HepG2 (cell line): Measurements from ENCODE around the gene CACHD1. TPM values are rescaled to one million over a fixed set of nuclear protein-coding genes. Genes with fewer than 3 reads are reported as not detected.

Source experiments
- ATAC-seq: fragments of 200-7000 bp; cut with Tn5 transposase; 3 replicates; pipeline ENCODE4 v1.9.1; 2020; ENCODE audit warnings: mild to moderate bottlenecking, moderate library complexity
- BruUV-seq: library from RNA; stranded (reverse); fragments of 400-500 nt; replicated peaks from 2 replicates; lab custom pipeline; 2021; lab: Mats Ljungman, UMichigan
- CTCF ChIA-PET: fragments of 300-600 bp; formaldehyde crosslinking; extraction: SDS; loops from one replicate; lab custom pipeline; 2021; ENCODE audit warnings: low total read pairs, inconsistent platforms, low intra/inter-chr PET ratio; lab: Yijun Ruan, JAX
- POLR2A ChIA-PET: fragments of 350-600 bp; sonication (Branson Sonifier 250); formaldehyde crosslinking; loops from one replicate; lab custom pipeline; 2020; ENCODE audit warnings: antibody characterized with exemption, inconsistent platforms; lab: Yijun Ruan, JAX
- DNase-seq: peaks from one replicate; pipeline ENCODE4 v3.0.0-alpha.2; 2015; ENCODE audit warnings: low spot score
- FAIRE-seq: peaks from 3 replicates; lab custom pipeline; 2011; peaks lifted over from hg19 to GRCh38; lab: Jason Lieb, UNC
- H2AFZ ChIP-seq: one replicate; pipeline ENCODE4 v1.6.1; 2011; ENCODE audit warnings: low read length, inconsistent platforms
- H3K27ac ChIP-seq: fragments of 300-600 bp; 3 replicates; pipeline ENCODE4 v1.8.0; 2011; ENCODE audit warnings: mixed run types, mild to moderate bottlenecking, mixed read lengths, low read length, inconsistent platforms; ENCODE audit not compliant: insufficient read depth; ENCODE audit errors: extremely low read length
- H3K27me3 ChIP-seq, 2 experiments: fragments of 200-600 bp in 1 of 2; 2 replicates in 1 of 2; 3 replicates in 1 of 2; pipeline versions ENCODE4 v1.6.0 to v1.8.0; 2011; ENCODE audit warnings: low read length in 2 of 2, mild to moderate bottlenecking in 2 of 2, moderate library complexity in 2 of 2, inconsistent platforms in 1 of 2; ENCODE audit not compliant: insufficient read depth in 2 of 2, control insufficient read depth in 1 of 2
- H3K36me3 ChIP-seq, 2 experiments: fragments of 200-600 bp in 1 of 2; replicated peaks in 1 of 2; 2 replicates in 1 of 2; 3 replicates in 1 of 2; pipeline versions ENCODE4 v1.5.1 to v1.8.0; 2011; ENCODE audit warnings: low read length in 2 of 2, inconsistent platforms in 1 of 2; ENCODE audit not compliant: insufficient read depth in 2 of 2, control insufficient read depth in 1 of 2
- H3K4me1 ChIP-seq: 2 replicates; pipeline ENCODE4 v1.5.1; 2012; ENCODE audit warnings: low read length, inconsistent platforms; ENCODE audit not compliant: insufficient read depth
- H3K4me2 ChIP-seq: 2 replicates; pipeline ENCODE4 v1.6.0; 2011; ENCODE audit warnings: low read depth, low read length, inconsistent platforms
- H3K4me3 ChIP-seq, 3 experiments: fragments of 200-600 bp in 1 of 3; sonication (generic), shearing (Covaris generic) in 1 of 3; replicated peaks in 1 of 3; 2 replicates each; pipeline ENCODE4 v1.5.1; 2011 to 2016; ENCODE audit warnings: low read length in 3 of 3, inconsistent platforms in 2 of 3, low read depth in 2 of 3, mild to moderate bottlenecking in 2 of 3, control low read depth in 1 of 3, mixed read lengths in 1 of 3; ENCODE audit not compliant: insufficient read depth in 1 of 3
- H3K79me2 ChIP-seq: one replicate; pipeline ENCODE4 v1.6.1; 2011; ENCODE audit warnings: low read length, inconsistent platforms; ENCODE audit not compliant: insufficient read depth
- H3K9ac ChIP-seq: 2 replicates; pipeline ENCODE4 v1.6.0; 2011; ENCODE audit warnings: mild to moderate bottlenecking, low read depth, low read length, inconsistent platforms; ENCODE audit not compliant: insufficient read depth
- H3K9me3 ChIP-seq: 2 replicates; pipeline ENCODE4 v1.5.1; 2012; ENCODE audit warnings: mild to moderate bottlenecking, low read length
- H4K20me1 ChIP-seq: 2 replicates; pipeline ENCODE4 v1.6.0; 2011; ENCODE audit warnings: inconsistent platforms, mild to moderate bottlenecking, low read length, moderate library complexity; ENCODE audit not compliant: insufficient read depth
- CEBPB ChIP-seq: IDR thresholded peaks from 2 replicates; pipeline ENCODE4 v1.6.1; 2011; ENCODE audit warnings: low read depth, low read length, improper control_type of control experiment, borderline replicate concordance
- GABPA ChIP-seq, 2 experiments: IDR thresholded peaks; 2 replicates each; pipeline ENCODE4 v1.6.1; 2011 to 2016; ENCODE audit warnings: low read depth in 2 of 2, low read length in 1 of 2, missing biosample characterization in 1 of 2, missing genetic modification characterization in 1 of 2
- NPAS2 ChIP-seq: sonication (generic); formaldehyde crosslinking; IDR thresholded peaks from 2 replicates; pipeline ENCODE4 v1.8.0; 2022; ENCODE audit warnings: mild to moderate bottlenecking, missing genetic modification reagents, borderline replicate concordance
- ZNF17 ChIP-seq: sonication (generic); formaldehyde crosslinking; IDR thresholded peaks from 2 replicates; pipeline ENCODE4 v1.5.0; 2020; ENCODE audit warnings: mild to moderate bottlenecking, missing genetic modification reagents
- ZNF329 ChIP-seq: sonication (generic); formaldehyde crosslinking; IDR thresholded peaks from 2 replicates; pipeline ENCODE4 v1.9.0; 2021; ENCODE audit warnings: low read depth, mild to moderate bottlenecking, missing genetic modification reagents
- ZNF567 ChIP-seq: sonication (generic); formaldehyde crosslinking; IDR thresholded peaks from 2 replicates; pipeline ENCODE4 v1.8.1; 2023; ENCODE audit warnings: mild to moderate bottlenecking, missing genetic modification reagents, borderline replicate concordance
- WGBS: methylation state at CpG from one replicate; pipeline ENCODE4 v1.1.6; 2017; ENCODE audit warnings: low lambda C conversion rate; 5-methylcytosine and 5-hydroxymethylcytosine counted together
- in situ Hi-C: cut with HindIII; loops from 2 replicates; pipeline ENCODE4 v1.10.0; 2017; ENCODE audit warnings: low pct_unique_long_range_greater_than_20kb; ENCODE audit not compliant: extremely low pct_ligation_motif_present
- intact Hi-C: fragments of 100-400 bp; cut with micrococcal nuclease; formaldehyde crosslinking; loops from one replicate; pipeline ENCODE4 v1.10.0; 2022; ENCODE audit not compliant: unreplicated experiment
- polyA plus RNA-seq, 8 experiments: library from polyadenylated mRNA; depleted of rRNA in 3 of 8; stranded (reverse) in 7 of 8; unstranded in 1 of 8; fragments of >200 nt; fragmentation: Illumina TruSeq in 4 of 8; extraction: Trizol in 4 of 8; gene quantifications; 2 replicates each; pipeline versions ENCODE4 v1.2.1 to v1.2.3, GENCODE V29; 2011 to 2016; ENCODE audit warnings: low read depth in 4 of 8, missing spikeins in 1 of 8, mixed read lengths in 1 of 8; ENCODE audit not compliant: insufficient read depth in 1 of 8
- total RNA-seq, 5 experiments: library from RNA; depleted of rRNA; stranded (reverse); fragments of >200 nt; fragmentation: Illumina TruSeq; extraction: Trizol; gene quantifications; 2 replicates each; pipeline ENCODE4 v1.2.3, GENCODE V29; 2016; ENCODE audit warnings: low read depth in 1 of 5
- TF ChIP-seq, protein P1 (sequence below): sonication (generic); formaldehyde crosslinking; IDR thresholded peaks from 2 replicates; pipeline ENCODE4 v1.4.0; 2020; ENCODE audit warnings: mild to moderate bottlenecking, missing genetic modification reagents
- TF ChIP-seq, protein P2 (sequence below): sonication (generic); formaldehyde crosslinking; IDR thresholded peaks from 2 replicates; pipeline ENCODE4 v1.5.0; 2020; ENCODE audit warnings: mild to moderate bottlenecking, missing genetic modification reagents
- TF ChIP-seq, protein P3 (sequence below): sonication (generic); formaldehyde crosslinking; IDR thresholded peaks from 2 replicates; pipeline ENCODE4 v1.5.1; 2020; ENCODE audit warnings: mild to moderate bottlenecking, missing genetic modification reagents, moderate library complexity

The CACHD1 gene
- total and polyA plus RNA-seq, 2 of the 13 experiments (the other 11 are each of a cell fraction or from before 2014, with no cell fraction given): 0.11 TPM; not detected in 1

DNA sequence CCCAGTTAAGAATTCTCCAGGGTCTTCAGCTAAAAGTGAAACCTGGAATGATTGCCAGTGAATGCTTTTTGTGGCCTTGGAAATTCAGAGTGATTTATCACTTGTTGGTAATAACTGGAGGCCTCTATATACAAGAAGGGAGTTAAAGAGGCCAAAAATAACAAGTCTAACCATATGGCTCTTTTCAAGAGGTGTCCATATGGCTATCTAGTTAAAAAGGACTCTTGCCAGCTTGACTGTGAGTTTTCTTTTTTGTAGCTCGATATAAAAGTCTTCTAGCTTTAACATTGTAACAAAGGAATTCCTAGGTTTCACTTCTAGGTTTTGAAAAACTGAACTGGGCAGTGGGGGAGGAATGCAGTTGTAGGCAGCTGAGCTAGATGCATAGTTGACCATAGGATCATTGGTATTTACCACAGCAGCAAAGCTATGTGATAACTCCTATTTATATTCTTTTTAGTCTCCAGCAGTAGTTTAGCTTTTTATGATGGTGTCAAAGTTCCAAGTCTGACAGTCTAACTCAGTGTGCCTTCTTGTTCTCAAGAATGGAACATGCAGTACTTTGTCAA, 44.4 kb downstream of the CACHD1 start (continued):
- TF ChIP-seq ZNF17 (CRISPR knock-in tag): no peak
- TF ChIP-seq, protein P1, sequence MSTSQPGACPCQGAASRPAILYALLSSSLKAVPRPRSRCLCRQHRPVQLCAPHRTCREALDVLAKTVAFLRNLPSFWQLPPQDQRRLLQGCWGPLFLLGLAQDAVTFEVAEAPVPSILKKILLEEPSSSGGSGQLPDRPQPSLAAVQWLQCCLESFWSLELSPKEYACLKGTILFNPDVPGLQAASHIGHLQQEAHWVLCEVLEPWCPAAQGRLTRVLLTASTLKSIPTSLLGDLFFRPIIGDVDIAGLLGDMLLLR: no peak
- TF ChIP-seq ZNF567: no peak
- TF ChIP-seq, protein P2, sequence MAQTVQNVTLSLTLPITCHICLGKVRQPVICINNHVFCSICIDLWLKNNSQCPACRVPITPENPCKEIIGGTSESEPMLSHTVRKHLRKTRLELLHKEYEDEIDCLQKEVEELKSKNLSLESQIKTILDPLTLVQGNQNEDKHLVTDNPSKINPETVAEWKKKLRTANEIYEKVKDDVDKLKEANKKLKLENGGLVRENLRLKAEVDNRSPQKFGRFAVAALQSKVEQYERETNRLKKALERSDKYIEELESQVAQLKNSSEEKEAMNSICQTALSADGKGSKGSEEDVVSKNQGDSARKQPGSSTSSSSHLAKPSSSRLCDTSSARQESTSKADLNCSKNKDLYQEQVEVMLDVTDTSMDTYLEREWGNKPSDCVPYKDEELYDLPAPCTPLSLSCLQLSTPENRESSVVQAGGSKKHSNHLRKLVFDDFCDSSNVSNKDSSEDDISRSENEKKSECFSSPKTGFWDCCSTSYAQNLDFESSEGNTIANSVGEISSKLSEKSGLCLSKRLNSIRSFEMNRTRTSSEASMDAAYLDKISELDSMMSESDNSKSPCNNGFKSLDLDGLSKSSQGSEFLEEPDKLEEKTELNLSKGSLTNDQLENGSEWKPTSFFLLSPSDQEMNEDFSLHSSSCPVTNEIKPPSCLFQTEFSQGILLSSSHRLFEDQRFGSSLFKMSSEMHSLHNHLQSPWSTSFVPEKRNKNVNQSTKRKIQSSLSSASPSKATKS (CRISPR knock-in tag): no peak

DNA sequence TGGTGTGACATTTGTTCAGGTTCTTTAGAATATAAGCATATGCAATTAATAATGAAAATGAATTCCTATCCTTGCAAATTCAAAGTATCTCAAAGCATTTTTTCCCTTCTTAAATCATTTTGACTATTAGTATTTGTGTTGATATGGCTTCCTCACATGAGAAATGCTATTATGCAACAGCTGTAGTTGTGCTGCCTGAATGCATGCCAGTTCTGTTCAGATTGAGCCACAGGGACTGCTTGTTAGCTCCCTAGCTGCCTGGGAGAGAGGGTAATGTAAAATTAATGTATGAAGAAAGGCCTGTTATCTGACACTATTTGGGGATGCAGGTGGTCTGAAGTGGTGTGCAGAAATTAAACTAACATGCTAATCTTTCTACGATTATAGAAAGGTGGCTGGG, 45.5 kb downstream of the CACHD1 start:
- H3K9ac ChIP-seq: no peak overlapping the region
- intact Hi-C loops (no loop called here), in situ Hi-C loops (no loop called here)
- H3K27ac ChIP-seq: no peak overlapping the region
- H3K36me3 ChIP-seq: no peaks in the 10 kb centered on the region
- 0% methylated on average over 1 of the region's 1 CpG for WGBS
- no peak overlapping the region for H3K4me2 ChIP-seq
- no TSS peak for BruUV-seq
- H4K20me1 ChIP-seq: no peaks in the 10 kb centered on the region
- no peak for FAIRE-seq
- H3K27me3 ChIP-seq: peaks cover 0 to 1% of the 10 kb centered on the region in 2 experiments; a peak in 1 of 5 replicates
- DNase-seq: no peak
- no peaks in the 10 kb centered on the region for H3K4me1 ChIP-seq
- 0 out of 2 replicates have a peak, but pooled peaks have one; percentile 7 for TF ChIP-seq CEBPB
- no peak for TF ChIP-seq GABPA (IDR thresholded peaks at IDR 0.05; ENCODE audit: low read depth, low read length)
- no peak for TF ChIP-seq GABPA (CRISPR knock-in tag; IDR thresholded peaks at IDR 0.05; ENCODE audit: low read depth)
- TF ChIP-seq, protein P3, sequence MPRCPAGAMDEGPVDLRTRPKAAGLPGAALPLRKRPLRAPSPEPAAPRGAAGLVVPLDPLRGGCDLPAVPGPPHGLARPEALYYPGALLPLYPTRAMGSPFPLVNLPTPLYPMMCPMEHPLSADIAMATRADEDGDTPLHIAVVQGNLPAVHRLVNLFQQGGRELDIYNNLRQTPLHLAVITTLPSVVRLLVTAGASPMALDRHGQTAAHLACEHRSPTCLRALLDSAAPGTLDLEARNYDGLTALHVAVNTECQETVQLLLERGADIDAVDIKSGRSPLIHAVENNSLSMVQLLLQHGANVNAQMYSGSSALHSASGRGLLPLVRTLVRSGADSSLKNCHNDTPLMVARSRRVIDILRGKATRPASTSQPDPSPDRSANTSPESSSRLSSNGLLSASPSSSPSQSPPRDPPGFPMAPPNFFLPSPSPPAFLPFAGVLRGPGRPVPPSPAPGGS: no peak
- TF ChIP-seq NPAS2 (CRISPR knock-in tag): no peak
- TF ChIP-seq ZNF329 (CRISPR knock-in tag): no peak
- CTCF ChIA-PET: no interaction called here
- no peak overlapping the region for H3K4me3 ChIP-seq
- POLR2A ChIA-PET: no interaction called here
- no peak overlapping the region for H2AFZ ChIP-seq
- ATAC-seq: no peak
- no peaks in the 10 kb centered on the region for H3K9me3 ChIP-seq
- no peaks in the 10 kb centered on the region for H3K79me2 ChIP-seq
